ENCODE measurements around the gene OR10H2. TPM values are rescaled to one million over a fixed set of nuclear protein-coding genes. Genes with fewer than 3 reads are reported as not detected.
"Not testable (repeated sequence)": the region's sequence is repeated elsewhere in the genome, so short reads cannot be mapped to it uniquely, and the experiment has no call there.

Gene OR10H2
- total RNA-seq, result not detected

- CTCF ChIA-PET, result no interaction called here
Measured at GRCh38 chr19:15727724-15728123, at the start of gene OR10H2. OR10H2 (plus strand) TSS chr19:15728024; CDS start chr19:15728044, 20 bp downstream.

GRCh38 chr19:15679089-15679488, 48.7 kb upstream of the OR10H2 start:
- ChIA-PET CTCF (no interaction called here), POLR2A (no interaction called here)
- Mint-ChIP-seq H3K36me3 (ENCODE audit: low read depth) (peaks cover 4% of the 10 kb centered on the region), H3K4me3 (no peak overlapping the region), H3K27ac (no peak overlapping the region), H3K4me1 (peaks cover 7% of the 10 kb centered on the region), H3K9me3 (ENCODE audit: low read depth) (peaks cover 10% of the 10 kb centered on the region), H3K27me3 (peaks cover 13% of the 10 kb centered on the region)
- ATAC-seq (no peak), DNase-seq (no peak)
- intact Hi-C loops (cut with DNase I, micrococcal nuclease), result no loop called here

More at GRCh38 chr19:15727724-15728123, at the start of gene OR10H2:
- H3K9me3 Mint-ChIP-seq (ENCODE audit: low read depth), result no peaks in the 10 kb centered on the region
- ATAC-seq (no peak), DNase-seq (no peak)
- no peak within 1 kb of the TSS for H3K27ac Mint-ChIP-seq
- no peaks in the 10 kb centered on the region for H3K36me3 Mint-ChIP-seq (ENCODE audit: low read depth)
- no peak within 1 kb of the TSS for H3K4me3 Mint-ChIP-seq
- peaks cover 27% of the 10 kb centered on the region for H3K27me3 Mint-ChIP-seq
- intact Hi-C loops (cut with DNase I, micrococcal nuclease), result no loop called here
- POLR2A ChIA-PET, result no interaction called here
- H3K4me1 Mint-ChIP-seq, result no peaks in the 10 kb centered on the region

- H3K4me1 Mint-ChIP-seq; POLR2A ChIA-PET; H3K27ac Mint-ChIP-seq; H3K36me3 Mint-ChIP-seq (ENCODE audit: low read depth); CTCF ChIA-PET; ATAC-seq; DNase-seq; intact Hi-C loops (cut with DNase I, micrococcal nuclease); H3K4me3 Mint-ChIP-seq; H3K9me3 Mint-ChIP-seq (ENCODE audit: low read depth): not testable (repeated sequence)
- H3K27me3 Mint-ChIP-seq, result peaks cover 16% of the 10 kb centered on the region
Measured at GRCh38 chr19:15679865-15680264, 48.0 kb upstream of the OR10H2 start.

- Mint-ChIP-seq H3K27me3 (peaks cover 20% of the 10 kb centered on the region), H3K36me3 (ENCODE audit: low read depth) (peaks cover 4% of the 10 kb centered on the region), H3K9me3 (ENCODE audit: low read depth) (peaks cover 8% of the 10 kb centered on the region), H3K27ac (no peak overlapping the region), H3K4me3 (no peak overlapping the region), H3K4me1 (no peaks in the 10 kb centered on the region)
- CTCF ChIA-PET, result no interaction called here
- DNase-seq, result no peak
- no peak for ATAC-seq
- POLR2A ChIA-PET, result no interaction called here
- intact Hi-C loops (cut with DNase I, micrococcal nuclease), result no loop called here
Measured at GRCh38 chr19:15680478-15681322, 47.1 kb upstream of the OR10H2 start.

- intact Hi-C loops (cut with DNase I, micrococcal nuclease), result no loop called here
- no peak for DNase-seq
- peaks cover 1% of the 10 kb centered on the region for H3K36me3 Mint-ChIP-seq (ENCODE audit: low read depth)
- peaks cover 3% of the 10 kb centered on the region for H3K9me3 Mint-ChIP-seq (ENCODE audit: low read depth)
- no peak overlapping the region for H3K4me3 Mint-ChIP-seq
- POLR2A ChIA-PET, result no interaction called here
- H3K27me3 Mint-ChIP-seq, result peaks cover 34% of the 10 kb centered on the region
- H3K4me1 Mint-ChIP-seq, result no peaks in the 10 kb centered on the region
- no peak overlapping the region for H3K27ac Mint-ChIP-seq
- CTCF ChIA-PET, result interaction anchor here (0.9 kb wide), 1 partner anchor 54 kb away, joined by 3 read pairs; no protein-coding TSS in a partner anchor
- ATAC-seq, result no peak
Measured at GRCh38 chr19:15683411-15683810, 44.4 kb upstream of the OR10H2 start.

- peak; percentile 40 for DNase-seq
- Mint-ChIP-seq H3K27me3 (peaks cover 32% of the 10 kb centered on the region), H3K36me3 (ENCODE audit: low read depth) (peaks cover 3% of the 10 kb centered on the region), H3K4me1 (no peaks in the 10 kb centered on the region), H3K27ac (no peak overlapping the region), H3K4me3 (no peak overlapping the region), H3K9me3 (ENCODE audit: low read depth) (peaks cover 4% of the 10 kb centered on the region)
- POLR2A ChIA-PET, result no interaction called here
- ATAC-seq, result no peak
- intact Hi-C loops (cut with DNase I, micrococcal nuclease), result no loop called here
- CTCF ChIA-PET, result no interaction called here
Measured at GRCh38 chr19:15684828-15685227, 43.0 kb upstream of the OR10H2 start.

- Mint-ChIP-seq H3K9me3 (ENCODE audit: low read depth) (no peaks in the 10 kb centered on the region), H3K27me3 (peaks cover 20% of the 10 kb centered on the region), H3K4me1 (no peaks in the 10 kb centered on the region), H3K4me3 (no peak overlapping the region), H3K27ac (no peak overlapping the region), H3K36me3 (ENCODE audit: low read depth) (no peaks in the 10 kb centered on the region)
- ATAC-seq, result no peak
- POLR2A ChIA-PET, result no interaction called here
- intact Hi-C loops (cut with DNase I, micrococcal nuclease), result no loop called here
- CTCF ChIA-PET, result no interaction called here
- DNase-seq, result no peak
Measured at GRCh38 chr19:15696654-15697194, 31.1 kb upstream of the OR10H2 start.

GRCh38 chr19:15701757-15702533, 25.9 kb upstream of the OR10H2 start:
- H3K4me1 Mint-ChIP-seq, result no peaks in the 10 kb centered on the region
- no peak overlapping the region for H3K4me3 Mint-ChIP-seq
- H3K9me3 Mint-ChIP-seq (ENCODE audit: low read depth), result peaks cover 3% of the 10 kb centered on the region
- ChIA-PET CTCF (interaction anchor here (0.6 kb wide), 2 partner anchors 116 to 859 kb away, joined by 3 read pairs; no protein-coding TSS in a partner anchor), POLR2A (no interaction called here)
- peaks cover 35% of the 10 kb centered on the region for H3K27me3 Mint-ChIP-seq
- no peaks in the 10 kb centered on the region for H3K36me3 Mint-ChIP-seq (ENCODE audit: low read depth)
- no peak for DNase-seq
- intact Hi-C loops (cut with DNase I, micrococcal nuclease), result no loop called here
- no peak overlapping the region for H3K27ac Mint-ChIP-seq
- ATAC-seq, result no peak

- peak; percentile 36 for ATAC-seq
- Mint-ChIP-seq H3K4me1 (no peaks in the 10 kb centered on the region), H3K36me3 (ENCODE audit: low read depth) (no peaks in the 10 kb centered on the region), H3K27ac (no peak overlapping the region), H3K9me3 (ENCODE audit: low read depth) (peaks cover 3% of the 10 kb centered on the region), H3K27me3 (peaks cover 34% of the 10 kb centered on the region), H3K4me3 (no peak overlapping the region)
- POLR2A ChIA-PET, result no interaction called here
- peak; percentile 59 for DNase-seq
- intact Hi-C loops (cut with DNase I, micrococcal nuclease), result no loop called here
- CTCF ChIA-PET, result interaction anchor here (0.6 kb wide), 3 partner anchors 96 to 858 kb away, joined by 3 read pairs; no protein-coding TSS in a partner anchor
Measured at GRCh38 chr19:15702534-15702930, 25.3 kb upstream of the OR10H2 start.

- ATAC-seq (no peak), DNase-seq (no peak)
- Mint-ChIP-seq H3K9me3 (ENCODE audit: low read depth) (no peaks in the 10 kb centered on the region), H3K36me3 (ENCODE audit: low read depth) (no peaks in the 10 kb centered on the region), H3K27me3 (peaks cover 11% of the 10 kb centered on the region), H3K4me3 (no peak overlapping the region), H3K4me1 (peaks cover 2% of the 10 kb centered on the region), H3K27ac (no peak overlapping the region)
- POLR2A ChIA-PET, result no interaction called here
- intact Hi-C loops (cut with DNase I, micrococcal nuclease), result no loop called here
- CTCF ChIA-PET, result no interaction called here
Measured at GRCh38 chr19:15714638-15715037, 13.2 kb upstream of the OR10H2 start.

GRCh38 chr19:15715642-15716041, 12.2 kb upstream of the OR10H2 start:
- DNase-seq (no peak), ATAC-seq (no peak)
- Mint-ChIP-seq H3K9me3 (ENCODE audit: low read depth) (no peaks in the 10 kb centered on the region), H3K27me3 (peaks cover 13% of the 10 kb centered on the region), H3K4me3 (no peak overlapping the region), H3K27ac (no peak overlapping the region), H3K36me3 (ENCODE audit: low read depth) (no peaks in the 10 kb centered on the region), H3K4me1 (peaks cover 2% of the 10 kb centered on the region)
- CTCF ChIA-PET, result no interaction called here
- intact Hi-C loops (cut with DNase I, micrococcal nuclease), result no loop called here
- POLR2A ChIA-PET, result no interaction called here

- no peak overlapping the region for H3K27ac Mint-ChIP-seq
- no peak for DNase-seq
- ATAC-seq, result no peak
- no peak overlapping the region for H3K4me3 Mint-ChIP-seq
- H3K9me3 Mint-ChIP-seq (ENCODE audit: low read depth), result no peaks in the 10 kb centered on the region
- H3K4me1 Mint-ChIP-seq, result peaks cover 2% of the 10 kb centered on the region
- intact Hi-C loops (cut with DNase I, micrococcal nuclease), result no loop called here
- peaks cover 23% of the 10 kb centered on the region for H3K27me3 Mint-ChIP-seq
- CTCF ChIA-PET, result no interaction called here
- POLR2A ChIA-PET, result interaction anchor here (0.7 kb wide), 1 partner anchor 592 kb away, joined by 3 read pairs; a partner anchor contains a TSS
- no peaks in the 10 kb centered on the region for H3K36me3 Mint-ChIP-seq (ENCODE audit: low read depth)
Measured at GRCh38 chr19:15717809-15718208, 10.0 kb upstream of the OR10H2 start.

Data from activated CD4-positive, alpha-beta T cell treated with anti-CD3 and anti-CD28 coated beads for 36 hours (primary cell).